ENCODE results near the gene CACNA1B.

The CACNA1B gene

DNA sequence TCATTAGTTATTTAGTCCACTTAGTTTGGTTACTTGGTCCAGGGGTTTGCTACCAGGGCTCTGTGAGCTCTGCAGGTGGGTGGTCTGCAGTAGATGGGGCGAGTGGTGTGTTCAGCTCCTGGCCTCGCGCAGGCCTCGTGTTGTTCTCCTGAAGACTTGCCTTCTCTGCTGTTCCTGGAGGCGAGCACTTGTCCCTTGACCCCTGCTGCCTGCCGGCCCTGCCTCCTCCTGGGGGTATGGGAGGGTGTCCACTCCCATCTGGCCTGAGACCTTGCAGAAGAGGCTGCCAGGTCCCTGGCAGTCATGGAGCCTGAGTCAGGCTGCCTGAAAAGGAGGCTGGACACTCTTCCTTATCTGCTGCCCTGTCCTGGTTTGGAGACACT lies 137.0 kb downstream of the CACNA1B start:
- no peaks in the 10 kb centered on the region for H3K36me3 ChIP-seq (ENCODE audit: insufficient read depth, low read length)
- no peak overlapping the region for H3K27ac ChIP-seq (ENCODE audit: low read length)
- no peaks in the 10 kb centered on the region for H3K4me1 ChIP-seq (ENCODE audit: insufficient read depth, low read length)
- H3K79me2 ChIP-seq (ENCODE audit: insufficient read depth, low read length): no peaks in the 10 kb centered on the region
- no peak overlapping the region for H3K9ac ChIP-seq (ENCODE audit: low read depth, low read length)
- no peak for ATAC-seq (ENCODE audit: insufficient read depth, low read depth)
- H3K4me2 ChIP-seq (ENCODE audit: insufficient read depth, low read length): no peak overlapping the region
- H3K9me3 ChIP-seq (ENCODE audit: insufficient read depth, low read length, severe bottlenecking): no peaks in the 10 kb centered on the region
- H3K27me3 ChIP-seq (ENCODE audit: insufficient read depth, low read length, poor library complexity): no peaks in the 10 kb centered on the region
- TF ChIP-seq, protein P1, sequence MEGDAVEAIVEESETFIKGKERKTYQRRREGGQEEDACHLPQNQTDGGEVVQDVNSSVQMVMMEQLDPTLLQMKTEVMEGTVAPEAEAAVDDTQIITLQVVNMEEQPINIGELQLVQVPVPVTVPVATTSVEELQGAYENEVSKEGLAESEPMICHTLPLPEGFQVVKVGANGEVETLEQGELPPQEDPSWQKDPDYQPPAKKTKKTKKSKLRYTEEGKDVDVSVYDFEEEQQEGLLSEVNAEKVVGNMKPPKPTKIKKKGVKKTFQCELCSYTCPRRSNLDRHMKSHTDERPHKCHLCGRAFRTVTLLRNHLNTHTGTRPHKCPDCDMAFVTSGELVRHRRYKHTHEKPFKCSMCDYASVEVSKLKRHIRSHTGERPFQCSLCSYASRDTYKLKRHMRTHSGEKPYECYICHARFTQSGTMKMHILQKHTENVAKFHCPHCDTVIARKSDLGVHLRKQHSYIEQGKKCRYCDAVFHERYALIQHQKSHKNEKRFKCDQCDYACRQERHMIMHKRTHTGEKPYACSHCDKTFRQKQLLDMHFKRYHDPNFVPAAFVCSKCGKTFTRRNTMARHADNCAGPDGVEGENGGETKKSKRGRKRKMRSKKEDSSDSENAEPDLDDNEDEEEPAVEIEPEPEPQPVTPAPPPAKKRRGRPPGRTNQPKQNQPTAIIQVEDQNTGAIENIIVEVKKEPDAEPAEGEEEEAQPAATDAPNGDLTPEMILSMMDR (IDR thresholded peaks at IDR 0.05; ENCODE audit: borderline replicate concordance, extremely low read depth, low read length, poor library complexity, severe bottlenecking): no peak
- TF ChIP-seq EZH2 (IDR thresholded peaks at IDR 0.05; ENCODE audit: borderline replicate concordance, low read depth, low read length, severe bottlenecking): no peak
- no peak overlapping the region for H2AFZ ChIP-seq (ENCODE audit: low read depth, low read length)
- peaks cover 9% of the 10 kb centered on the region; the same call in 1 of the 2 replicates for H4K20me1 ChIP-seq (ENCODE audit: insufficient read depth, low read length)
- H3K4me3 ChIP-seq (ENCODE audit: low read depth in 1 of 2, low read length in 2 of 2): no peak overlapping the region
- no peak for DNase-seq

DNA sequence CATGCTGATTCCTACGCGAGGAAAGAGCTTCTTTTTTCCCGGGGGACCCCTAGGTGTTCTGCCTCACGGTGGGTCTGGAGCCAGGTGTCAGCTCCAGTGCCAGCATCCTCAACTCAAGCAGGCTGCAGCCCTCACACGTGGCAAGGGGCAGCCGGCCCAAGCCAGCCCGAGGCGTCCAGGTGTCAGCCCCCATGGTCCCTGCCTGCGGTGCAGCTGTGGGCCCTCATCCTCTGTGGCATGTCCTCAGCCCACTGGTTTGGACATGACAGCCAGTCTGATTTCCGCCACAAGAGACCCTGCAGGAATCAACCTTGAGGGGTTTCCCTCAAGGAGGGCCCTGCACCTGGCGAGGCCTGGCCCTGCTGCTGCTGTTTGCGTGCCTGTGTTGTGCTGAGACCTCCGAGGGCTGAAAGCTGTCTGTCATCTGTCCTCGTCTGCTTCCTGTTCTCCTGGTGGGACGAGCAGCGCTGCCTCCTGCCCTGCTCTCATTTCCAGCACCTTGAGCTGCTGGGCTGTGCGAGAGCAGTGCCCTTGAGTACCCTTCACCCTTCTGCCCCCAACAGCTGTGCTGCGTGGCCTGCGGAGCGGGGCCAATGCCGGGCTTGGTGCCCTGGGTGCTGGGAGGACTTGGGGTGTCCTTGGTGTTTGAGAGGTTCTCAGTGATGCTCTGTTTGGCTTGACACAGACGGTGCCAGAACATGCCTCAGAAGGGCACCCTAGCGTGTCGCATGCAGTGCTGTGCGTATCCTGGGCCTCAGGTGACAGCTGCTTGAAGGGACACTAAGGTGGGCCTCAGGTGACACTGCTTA lies 137.6 kb downstream of the CACNA1B start:
- no peaks in the 10 kb centered on the region for H3K4me1 ChIP-seq (ENCODE audit: insufficient read depth, low read length)
- TF ChIP-seq, protein P1 (IDR thresholded peaks at IDR 0.05; ENCODE audit: borderline replicate concordance, extremely low read depth, low read length, poor library complexity, severe bottlenecking): no peak
- TF ChIP-seq EZH2 (IDR thresholded peaks at IDR 0.05; ENCODE audit: borderline replicate concordance, low read depth, low read length, severe bottlenecking): no peak
- H3K4me2 ChIP-seq (ENCODE audit: insufficient read depth, low read length): no peak overlapping the region
- peaks cover 9% of the 10 kb centered on the region; the same call in 1 of the 2 replicates for H4K20me1 ChIP-seq (ENCODE audit: insufficient read depth, low read length)
- H3K9ac ChIP-seq (ENCODE audit: low read depth, low read length): no peak overlapping the region
- H3K79me2 ChIP-seq (ENCODE audit: insufficient read depth, low read length): no peaks in the 10 kb centered on the region
- DNase-seq: no peak
- H3K27me3 ChIP-seq (ENCODE audit: insufficient read depth, low read length, poor library complexity): no peaks in the 10 kb centered on the region
- no peaks in the 10 kb centered on the region for H3K36me3 ChIP-seq (ENCODE audit: insufficient read depth, low read length)
- H3K27ac ChIP-seq (ENCODE audit: low read length): no peak overlapping the region
- no peak overlapping the region for H3K4me3 ChIP-seq (ENCODE audit: low read depth in 1 of 2, low read length in 2 of 2)
- H2AFZ ChIP-seq (ENCODE audit: low read depth, low read length): no peak overlapping the region
- ATAC-seq (ENCODE audit: insufficient read depth, low read depth): no peak
- no peaks in the 10 kb centered on the region for H3K9me3 ChIP-seq (ENCODE audit: insufficient read depth, low read length, severe bottlenecking)

DNA sequence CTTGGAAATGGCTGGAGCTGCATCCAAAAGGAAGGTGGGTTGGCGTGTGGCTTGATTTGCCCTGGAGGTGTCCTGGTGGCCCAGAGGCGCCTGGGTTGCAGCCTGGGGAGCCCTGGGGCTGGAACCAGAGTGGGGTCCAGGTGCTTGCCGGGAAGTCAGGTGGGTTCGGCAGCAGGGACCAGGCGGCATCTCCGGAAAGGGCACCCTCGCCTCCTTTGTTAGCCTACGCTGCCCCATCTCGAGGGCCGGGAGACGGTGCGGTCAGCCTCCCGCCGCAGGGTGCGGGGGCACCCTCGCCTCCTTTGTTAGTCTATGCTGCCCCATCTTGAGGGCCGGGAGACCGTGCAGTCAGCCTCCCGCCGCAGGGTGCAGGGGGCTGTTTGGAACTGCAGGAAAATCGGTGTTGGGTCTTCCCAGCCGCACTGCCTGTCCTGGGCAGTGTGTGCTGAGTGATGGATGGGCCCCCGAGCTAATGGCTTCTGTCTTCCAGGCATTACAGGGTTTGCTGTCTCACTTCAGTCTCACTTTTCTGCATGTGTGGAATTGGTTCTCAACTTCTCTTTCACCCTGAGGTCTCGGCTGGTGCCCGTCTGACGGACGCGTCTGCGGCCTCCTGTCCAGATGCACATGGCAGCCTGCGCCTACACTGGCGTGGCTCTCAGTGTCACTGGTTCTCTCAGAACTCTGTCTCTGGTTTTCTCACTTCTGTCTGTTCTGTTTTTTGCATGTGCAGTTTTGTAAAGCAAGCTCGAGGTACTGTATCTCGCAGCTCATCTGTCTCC lies 139.0 kb downstream of the CACNA1B start:
- Histone ChIP-seq H3K36me3 (ENCODE audit: insufficient read depth, low read length) (no peaks in the 10 kb centered on the region), H3K4me1 (ENCODE audit: insufficient read depth, low read length) (no peaks in the 10 kb centered on the region), H3K4me3 (ENCODE audit: low read depth in 1 of 2, low read length in 2 of 2) (no peak overlapping the region), H3K27ac (ENCODE audit: low read length) (no peak overlapping the region), H3K9ac (ENCODE audit: low read depth, low read length) (no peak overlapping the region), H3K9me3 (ENCODE audit: insufficient read depth, low read length, severe bottlenecking) (no peaks in the 10 kb centered on the region), H3K79me2 (ENCODE audit: insufficient read depth, low read length) (no peaks in the 10 kb centered on the region), H2AFZ (ENCODE audit: low read depth, low read length) (no peak overlapping the region), H3K4me2 (ENCODE audit: insufficient read depth, low read length) (no peak overlapping the region), H4K20me1 (ENCODE audit: insufficient read depth, low read length) (0 out of 2 replicates have a peak, but pooled peaks cover 6% of the 10 kb centered on the region), H3K27me3 (ENCODE audit: insufficient read depth, low read length, poor library complexity) (no peaks in the 10 kb centered on the region)
- DNase-seq (no peak), ATAC-seq (ENCODE audit: insufficient read depth, low read depth) (no peak)
- TF ChIP-seq EZH2 (IDR thresholded peaks at IDR 0.05; ENCODE audit: borderline replicate concordance, low read depth, low read length, severe bottlenecking): no peak
- TF ChIP-seq, protein P1 (IDR thresholded peaks at IDR 0.05; ENCODE audit: borderline replicate concordance, extremely low read depth, low read length, poor library complexity, severe bottlenecking): no peak
